GM18868 (cell line): ENCODE data around the gene ZNF331.
A peak's percentile ranks its signal among the peaks of the same experiment; 100 is the strongest.

ENCODE experiments used
- ATAC-seq: cut with Tn5 transposase; IDR thresholded peaks from one replicate; pipeline ENCODE4 v1.9.1; 2021; ENCODE audit warnings: mild to moderate bottlenecking, moderate library complexity; ENCODE audit not compliant: unreplicated experiment

ZNF331 gene

DNA sequence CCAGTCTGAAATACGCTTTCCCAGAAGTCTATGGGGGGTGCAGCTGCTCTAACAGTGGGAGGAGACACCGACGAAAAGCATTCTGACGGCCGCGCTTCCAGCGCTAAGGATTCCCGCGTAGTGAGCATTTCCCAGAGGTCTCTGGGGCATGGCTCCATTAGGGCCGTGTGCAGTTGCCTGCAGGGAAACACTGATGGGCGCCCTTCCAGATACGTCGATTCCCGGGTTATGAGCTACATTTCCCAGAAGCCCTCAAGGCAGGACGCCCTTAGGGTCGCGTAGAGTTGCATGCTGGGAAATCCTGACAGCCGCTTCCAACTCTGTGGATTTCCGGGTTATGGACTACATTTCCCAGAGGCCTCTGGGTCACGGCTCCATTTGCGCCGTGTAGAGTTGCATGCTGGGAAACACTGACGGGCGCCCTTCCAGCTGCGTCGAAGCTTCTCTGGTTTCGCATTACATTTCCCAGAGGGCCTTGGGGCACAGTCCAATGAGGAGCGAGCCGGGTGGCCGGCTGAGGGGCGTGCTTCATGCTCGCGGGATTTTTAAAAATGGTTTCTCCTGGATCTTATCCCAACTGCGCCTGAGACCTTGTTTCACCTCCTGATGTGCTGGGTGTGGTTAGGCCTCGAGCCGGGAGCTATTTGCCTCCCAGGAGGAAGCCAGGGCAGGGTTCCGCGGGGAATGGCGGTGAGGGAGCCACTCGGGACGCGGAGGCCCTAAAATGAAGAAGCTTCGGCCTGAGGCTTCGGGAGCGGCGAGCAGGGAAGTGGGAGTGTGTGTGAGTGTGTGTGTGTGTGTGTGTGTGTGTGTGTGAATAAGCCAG, 17.2 kb upstream of the ZNF331 start:
- peak; percentile 98 for ATAC-seq

DNA sequence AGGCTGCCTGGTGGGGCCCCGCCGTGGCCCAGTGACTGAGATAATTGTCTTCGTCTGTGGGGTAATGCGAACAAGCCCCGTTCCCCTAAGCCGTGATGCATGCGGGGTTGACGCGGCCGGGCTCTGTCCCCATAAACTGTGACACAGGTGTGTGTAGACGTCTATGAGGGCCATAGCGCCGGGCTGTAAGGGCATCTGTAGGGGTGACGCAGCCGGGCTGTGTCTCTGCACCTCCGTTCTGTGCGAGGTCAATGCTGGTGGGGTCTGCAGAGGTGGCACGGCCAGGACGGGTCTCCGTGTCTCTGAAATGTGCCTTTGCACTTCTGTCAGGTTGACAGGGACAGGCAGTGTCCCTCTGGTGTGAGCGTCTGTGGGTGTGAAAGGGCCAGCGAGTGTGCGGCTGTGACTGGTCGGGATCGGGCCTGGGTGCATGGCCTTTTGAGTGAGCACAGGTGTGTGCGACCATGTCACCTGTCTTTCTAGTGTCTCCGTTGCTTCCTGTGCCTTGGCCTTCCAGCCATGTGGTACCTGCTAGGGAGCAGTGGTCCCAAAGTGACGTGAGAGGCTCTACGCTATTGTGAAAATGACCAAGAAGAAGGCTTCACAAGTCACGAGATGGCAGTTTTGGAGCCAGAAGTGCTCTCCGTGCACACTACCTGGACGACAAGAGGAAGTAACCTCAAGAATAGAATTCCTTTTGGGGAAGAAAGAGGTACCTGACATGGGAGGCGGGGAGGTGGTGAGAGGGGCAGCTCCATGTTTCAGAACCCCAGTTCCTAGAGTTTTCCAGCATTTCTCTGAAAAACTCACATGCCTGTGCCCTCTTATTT, 16.4 kb upstream of the ZNF331 start:
- no peak for ATAC-seq

DNA sequence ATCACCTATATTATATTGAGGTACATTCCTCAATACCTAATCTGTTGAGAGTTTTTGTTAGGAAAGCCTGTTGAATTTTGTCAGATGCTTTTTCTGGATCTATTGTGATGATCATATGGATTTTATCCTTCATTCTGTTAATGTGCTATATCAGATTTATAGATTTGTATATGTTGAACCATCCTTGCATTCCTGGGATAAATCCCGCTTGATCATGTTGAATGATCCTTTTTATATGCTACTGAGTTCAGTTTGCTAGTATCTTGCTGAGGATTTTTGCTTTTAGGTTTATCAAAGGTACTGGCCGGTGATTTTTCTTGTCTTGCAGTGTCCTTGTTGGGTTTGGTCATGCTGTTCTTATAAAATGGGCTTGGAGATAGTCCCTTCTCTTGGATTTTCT, 12.0 kb upstream of the ZNF331 start:
- ATAC-seq: no peak

DNA sequence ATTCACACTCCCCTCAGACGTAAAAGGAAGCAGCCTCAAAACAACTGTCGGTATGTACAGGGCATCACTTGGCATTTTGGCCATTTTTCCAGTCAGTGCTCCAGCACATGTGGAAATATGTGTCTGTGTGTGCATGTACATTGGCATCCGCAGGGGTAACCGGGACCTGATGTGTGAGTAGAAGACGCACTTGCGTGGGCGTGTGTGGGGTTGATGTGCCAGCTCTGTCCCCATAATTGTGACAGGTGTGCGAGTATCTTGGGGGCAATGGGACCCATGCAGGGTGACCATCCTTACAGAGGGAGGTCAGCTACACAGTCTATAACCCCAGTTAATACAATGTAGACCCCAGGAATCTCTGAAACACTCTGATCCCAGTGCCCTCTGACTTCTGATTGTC, 7.3 kb upstream of the ZNF331 start:
- no peak for ATAC-seq

DNA sequence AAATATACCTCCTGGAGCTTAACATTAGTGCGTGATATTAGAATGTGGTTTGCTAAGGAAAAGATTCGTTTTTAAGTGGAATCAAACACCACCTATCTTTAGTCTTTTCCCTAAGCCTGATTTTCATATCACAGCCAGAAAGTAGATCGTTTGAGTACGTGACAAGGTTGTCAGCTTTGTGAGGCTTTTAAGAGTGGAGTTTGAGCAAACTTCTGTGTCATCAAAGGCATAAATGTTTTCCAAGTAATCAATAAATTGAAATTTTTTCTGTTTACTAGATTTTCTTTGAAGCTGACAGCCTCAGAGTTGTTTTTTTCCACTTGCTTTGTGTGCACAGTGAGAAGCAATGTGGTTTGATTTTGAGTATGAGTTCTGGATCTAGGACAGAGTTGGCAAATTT, 6.5 kb upstream of the ZNF331 start:
- no peak for ATAC-seq

DNA sequence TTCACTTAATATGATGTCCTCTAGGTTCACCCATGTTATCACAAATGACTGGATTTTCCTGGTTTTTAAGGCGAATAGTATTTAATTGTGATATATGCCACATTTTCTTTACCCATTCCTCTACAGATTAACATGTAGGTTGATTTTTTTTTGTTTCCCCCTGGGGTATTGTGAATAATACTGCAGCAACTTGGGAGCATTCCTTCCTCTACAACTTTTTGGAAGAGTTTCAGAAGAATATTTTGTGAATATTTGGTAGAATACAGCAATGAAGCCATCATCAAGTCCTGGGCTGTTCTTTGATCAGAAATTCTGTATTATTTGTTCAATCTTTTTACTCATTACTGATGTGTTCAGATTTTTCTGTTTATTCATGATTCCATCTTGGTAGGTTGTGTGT, 5.6 kb upstream of the ZNF331 start:
- ATAC-seq: no peak

DNA sequence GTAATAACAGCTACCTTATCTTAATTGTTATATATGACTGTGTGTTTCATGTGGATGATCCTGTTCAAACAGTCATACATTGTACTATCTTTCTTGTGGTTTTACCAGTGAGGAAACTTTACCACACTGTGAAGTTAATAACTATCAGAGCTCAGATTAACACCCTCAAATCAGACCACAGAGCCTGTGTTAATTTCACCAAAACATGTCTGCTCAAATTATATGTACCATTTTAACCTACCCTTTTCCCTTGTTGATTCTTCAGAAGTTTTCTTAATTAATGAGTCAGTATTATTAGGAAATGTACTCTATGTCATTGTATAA, 1.8 kb upstream of the ZNF331 start:
- ATAC-seq: no peak

DNA sequence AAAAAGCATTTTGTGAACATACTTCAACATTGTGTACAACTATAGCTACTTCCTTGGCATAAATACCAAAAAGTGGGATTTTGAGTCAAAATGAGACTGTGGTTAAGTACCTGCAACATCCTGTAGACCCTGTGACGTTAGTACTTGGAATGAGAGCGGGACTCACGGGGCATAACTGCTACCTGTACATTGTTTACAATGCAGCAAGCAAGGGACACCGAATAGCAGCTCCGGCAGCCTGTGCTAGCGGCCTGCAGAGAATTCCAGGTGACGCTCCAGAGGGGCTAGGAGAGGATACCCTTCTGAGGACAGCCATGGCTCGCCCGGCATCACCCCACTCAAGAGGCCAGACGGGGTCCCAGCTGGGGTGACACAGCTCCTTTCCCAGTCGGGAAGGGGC, 824 bp upstream of the ZNF331 start:
- ATAC-seq: no peak

DNA sequence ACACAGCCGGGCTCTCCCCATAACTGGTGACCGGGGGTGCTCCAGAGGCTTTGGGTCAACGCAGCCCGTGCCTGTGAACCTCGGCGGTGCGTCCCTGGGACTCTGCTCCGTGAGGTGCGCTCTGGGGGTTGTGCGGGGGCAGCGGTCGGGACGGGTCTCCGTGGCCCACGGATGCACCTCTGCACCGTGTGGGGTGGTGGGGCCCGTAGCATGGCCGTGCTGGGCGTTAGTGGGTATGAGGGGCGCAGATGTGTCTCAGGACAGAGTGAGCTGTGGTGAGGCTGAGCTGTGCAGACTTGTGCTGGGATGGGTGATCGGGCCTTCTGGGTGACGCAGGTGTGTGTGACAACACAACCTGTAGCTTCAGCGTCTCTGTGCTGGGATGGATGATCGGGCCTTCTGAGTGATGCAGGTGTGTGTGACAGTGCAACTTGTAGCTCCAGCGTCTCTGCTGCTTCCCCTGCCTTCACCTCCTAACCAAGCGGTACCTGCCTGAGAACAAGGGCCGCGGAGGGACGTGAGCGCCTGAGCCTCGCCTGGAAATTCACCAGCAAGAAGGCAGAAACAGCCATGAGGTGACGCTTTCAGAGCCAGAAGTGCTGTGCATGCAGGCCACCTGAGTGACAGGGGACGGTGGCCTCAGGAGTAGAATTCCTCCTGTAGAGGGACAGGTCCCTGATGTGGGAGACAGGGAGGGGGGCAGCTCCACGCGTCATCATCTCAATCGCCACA, 599 bp downstream of the ZNF331 start:
- ATAC-seq: no peak

DNA sequence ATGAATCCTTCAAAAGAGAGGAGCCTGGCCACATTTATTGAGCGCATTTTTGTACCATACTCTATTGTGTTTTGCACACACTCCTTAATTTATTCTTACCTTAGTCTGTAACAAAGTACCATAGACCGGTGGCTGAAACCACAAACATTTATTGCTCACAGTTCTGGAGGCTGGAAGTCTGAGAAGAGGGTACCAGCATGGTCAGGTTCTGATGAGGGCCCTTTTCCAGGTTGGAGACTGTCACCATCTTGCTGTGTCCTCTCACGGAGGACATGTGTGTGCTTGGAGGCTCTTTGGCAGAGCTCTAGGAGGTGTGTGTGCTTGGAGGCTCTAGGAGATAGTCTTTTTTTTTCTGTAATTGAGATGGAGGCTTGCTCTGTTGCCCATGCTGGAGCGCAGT, 2.1 kb downstream of the ZNF331 start:
- ATAC-seq: no peak

DNA sequence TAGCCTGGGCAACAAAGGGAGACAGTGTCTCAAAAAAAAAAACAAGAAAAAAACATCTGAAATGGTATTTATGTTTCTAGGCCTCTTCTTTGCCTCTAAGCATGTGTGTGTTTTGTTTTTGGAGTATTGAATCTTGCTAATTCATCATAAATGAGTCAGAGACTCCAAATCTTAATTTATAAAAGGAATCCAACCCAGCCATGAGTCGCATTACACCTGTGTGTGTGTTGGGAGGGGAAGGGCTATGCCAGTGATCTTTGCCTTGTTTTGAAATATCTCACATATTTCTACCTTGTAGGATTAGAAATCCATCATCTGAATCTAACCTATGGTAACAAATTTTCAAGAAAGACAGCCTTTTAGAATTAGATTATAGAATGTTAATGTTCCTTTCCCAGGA, 4.0 kb downstream of the ZNF331 start:
- no peak for ATAC-seq

DNA sequence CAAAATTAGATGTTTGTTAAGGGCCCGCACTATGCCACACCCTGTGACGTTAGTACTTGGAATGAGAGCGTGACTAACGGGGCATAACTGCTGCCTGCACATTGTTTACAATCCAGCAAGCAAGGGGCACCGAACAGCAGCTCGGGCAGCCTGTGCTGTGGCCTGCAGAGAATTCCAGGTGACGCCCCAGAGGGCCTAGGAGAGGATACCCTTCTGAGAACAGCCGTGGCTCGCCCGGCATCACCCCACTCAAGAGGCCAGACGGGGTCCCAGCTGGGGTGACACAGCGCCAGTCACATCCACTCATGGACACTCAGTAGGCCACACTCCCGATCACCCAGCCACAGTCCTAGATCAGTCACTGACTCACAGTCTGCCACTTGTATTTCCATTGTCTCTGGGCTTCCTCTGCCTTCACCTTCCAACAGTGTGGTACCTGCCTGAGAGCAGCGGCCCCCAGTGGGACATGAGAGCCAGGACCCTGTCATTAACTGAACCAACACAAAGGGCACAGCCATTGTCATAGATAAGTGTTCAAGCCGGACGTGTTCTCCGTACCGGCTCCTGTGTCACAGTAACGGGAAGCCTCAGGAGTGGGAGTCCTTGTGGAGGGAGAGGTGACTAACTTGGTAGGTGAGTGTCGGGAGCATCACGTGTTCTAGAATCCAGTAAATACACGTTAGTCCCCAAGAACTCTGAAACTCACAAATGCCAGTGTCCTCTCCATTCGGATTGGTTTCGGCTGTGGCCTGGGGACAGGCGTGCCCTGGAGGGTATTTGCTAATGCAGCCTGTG, 7.5 kb downstream of the ZNF331 start:
- ATAC-seq: no peak

DNA sequence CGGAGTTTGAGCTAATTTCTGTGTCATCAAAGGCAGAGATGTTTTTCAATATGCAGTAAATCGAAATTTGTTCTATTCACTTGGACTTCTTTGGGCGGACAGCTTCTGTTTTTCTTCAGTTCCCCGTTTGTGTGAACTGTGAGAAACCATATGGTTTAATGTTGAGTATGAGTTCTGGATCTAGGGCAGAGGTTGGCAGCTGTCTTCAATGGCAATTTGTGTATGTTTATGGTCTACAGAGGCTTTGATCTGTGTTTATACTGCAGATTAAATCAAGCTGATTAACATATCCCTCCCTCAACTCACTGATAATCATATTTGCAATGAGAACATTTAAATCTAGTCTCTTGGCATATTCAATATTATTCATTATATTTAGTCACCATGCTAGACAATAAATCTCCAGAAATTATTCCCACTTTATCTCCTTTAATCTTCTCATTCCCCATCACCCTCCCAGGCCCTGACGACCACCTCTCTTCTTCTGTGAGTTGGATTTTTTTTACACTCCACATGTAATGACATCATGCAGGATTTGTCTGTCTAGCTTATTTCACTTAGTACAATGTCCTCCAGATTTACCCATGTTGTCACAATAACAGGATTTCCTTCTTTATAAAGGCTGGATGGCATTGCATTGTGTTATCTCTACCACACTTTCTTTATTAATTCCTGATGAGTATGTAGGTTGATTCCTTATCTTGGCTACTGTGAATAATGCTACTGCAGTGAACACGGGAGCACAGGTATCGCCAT, 9.0 kb downstream of the ZNF331 start:
- no peak for ATAC-seq

DNA sequence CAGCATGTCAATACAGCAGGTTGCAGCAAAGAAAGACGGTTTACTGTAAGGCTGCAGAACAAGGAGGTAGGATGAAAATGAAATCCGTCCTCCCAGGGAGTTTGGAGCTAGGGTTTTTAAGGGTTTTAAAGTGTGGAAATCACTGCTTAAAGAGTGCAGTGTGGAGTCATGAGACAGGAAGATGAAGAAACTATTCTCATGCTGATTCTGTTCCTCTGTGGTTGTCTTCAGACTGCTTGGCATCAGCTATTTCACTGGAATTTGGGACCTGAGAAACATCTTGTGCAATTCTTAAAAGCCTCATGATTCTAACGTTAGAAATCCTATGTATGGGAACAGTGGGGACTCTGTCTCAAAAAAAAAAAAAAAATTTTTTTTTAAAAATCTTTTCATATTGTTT, 11.4 kb downstream of the ZNF331 start:
- ATAC-seq: no peak

DNA sequence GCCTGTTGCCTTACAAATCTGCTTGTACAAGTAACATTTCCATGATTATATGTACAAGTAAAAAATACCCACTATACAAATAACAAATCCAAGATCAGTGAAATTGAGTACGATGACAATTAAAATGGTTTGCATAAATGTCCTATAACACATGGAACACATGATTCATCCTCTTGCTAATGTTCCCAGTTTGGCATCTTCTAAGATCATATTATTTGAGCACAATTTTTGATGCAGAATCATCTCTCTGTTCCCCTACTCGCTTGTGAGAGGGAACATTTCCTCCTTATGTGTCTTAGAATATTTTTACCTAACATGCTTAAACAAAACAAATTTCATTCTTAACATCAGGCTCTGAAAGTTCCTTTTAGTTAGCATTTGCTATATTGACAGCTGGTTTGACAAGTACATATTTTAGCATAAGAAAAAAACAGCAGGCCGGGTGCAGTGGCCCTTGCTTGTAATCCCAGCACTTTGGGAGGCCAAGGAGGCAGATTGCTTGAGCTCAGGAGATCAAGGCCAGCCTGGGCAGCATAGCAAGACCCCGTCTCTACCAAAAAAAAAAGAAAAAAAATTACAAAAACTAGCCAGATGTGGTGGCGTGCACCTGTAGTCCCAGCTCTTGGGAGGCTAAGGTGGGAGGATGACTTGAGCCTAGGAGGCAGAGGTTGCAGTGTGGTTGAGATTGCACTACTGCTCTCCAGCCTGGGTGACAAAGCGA, 14.2 kb downstream of the ZNF331 start:
- no peak for ATAC-seq

DNA sequence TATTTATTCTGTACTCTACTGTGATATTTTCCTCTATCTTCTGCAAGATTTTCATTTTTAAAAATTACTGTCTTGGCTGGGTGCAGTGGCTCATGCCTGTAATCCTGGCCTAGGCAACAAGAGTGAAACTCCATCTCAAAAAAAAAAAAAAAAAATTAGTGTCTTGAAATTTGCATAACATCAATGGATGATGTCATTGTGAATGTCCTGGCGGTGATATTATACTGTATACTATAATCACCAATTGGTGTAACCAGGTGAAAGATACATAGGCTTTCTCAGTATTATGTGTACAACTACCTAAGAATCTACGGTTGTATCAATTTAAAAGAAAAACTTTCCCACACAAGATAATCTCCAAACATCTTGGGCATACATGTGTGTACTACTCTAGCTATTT, 15.2 kb downstream of the ZNF331 start:
- ATAC-seq: no peak

DNA sequence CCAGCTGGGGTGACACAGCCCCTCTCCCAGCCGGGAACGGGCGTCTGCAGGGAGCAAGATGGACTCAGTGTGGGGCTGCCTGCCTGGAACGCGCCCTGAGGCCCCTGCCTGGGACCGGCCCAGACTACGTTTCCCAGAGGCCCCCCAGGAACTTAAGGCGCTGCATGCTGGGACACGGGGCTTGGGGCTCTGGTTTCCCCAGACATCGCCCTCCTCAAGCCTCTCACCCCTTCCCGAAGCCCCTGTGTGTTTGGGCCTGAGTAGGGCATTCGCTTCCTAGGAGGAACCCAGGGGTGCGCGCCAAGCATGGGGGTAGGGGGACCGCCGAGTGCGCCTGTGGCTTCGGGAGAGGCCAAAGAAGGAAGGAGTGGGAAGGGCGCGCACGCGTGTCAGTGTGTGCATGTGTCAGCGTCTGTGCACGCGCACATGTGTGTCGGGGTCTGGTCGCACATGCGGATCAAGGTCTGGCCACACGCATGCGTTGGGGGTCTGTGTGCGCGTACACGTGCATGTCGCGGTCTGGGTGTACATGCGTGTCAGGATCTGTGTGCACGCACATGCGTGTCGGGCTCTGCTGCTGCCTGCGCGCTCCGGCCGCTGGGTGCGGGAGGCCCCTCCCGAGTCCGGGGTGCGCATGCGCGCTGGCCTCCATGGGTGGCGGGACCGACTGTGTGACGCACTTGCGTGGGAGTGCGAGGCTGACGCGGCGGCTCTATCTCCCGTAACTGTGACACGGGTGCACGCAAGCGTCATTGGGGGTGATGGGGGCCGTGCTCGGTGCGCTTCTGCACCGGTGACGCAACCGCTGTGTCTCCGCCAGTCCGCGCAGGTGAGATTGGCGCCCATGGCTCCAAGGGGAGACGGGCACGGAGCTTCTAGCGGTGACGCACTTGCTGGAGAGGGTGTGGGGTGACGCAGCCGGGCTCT, 16.2 kb downstream of the ZNF331 start:
- ATAC-seq: no peak

DNA sequence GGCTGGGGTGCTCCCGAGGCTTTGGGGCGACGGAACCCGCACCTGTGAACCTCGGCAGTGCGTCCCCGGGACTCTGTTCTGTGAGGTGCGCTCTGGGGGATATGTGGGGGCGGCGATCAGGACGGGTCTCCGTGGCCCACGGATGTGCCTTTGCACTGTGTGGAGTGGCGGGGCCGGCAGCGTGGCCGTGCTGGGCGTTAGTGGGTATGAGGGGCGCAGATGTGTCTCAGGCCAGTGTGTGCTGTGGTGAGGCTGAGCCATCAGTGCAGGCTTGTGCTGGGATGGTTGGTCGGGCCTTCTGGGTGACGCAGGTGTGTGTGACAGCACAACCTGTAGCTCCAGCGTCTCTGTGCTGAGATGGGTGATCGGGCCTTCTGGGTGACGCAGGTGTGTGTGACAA, 16.9 kb downstream of the ZNF331 start:
- no peak for ATAC-seq

DNA sequence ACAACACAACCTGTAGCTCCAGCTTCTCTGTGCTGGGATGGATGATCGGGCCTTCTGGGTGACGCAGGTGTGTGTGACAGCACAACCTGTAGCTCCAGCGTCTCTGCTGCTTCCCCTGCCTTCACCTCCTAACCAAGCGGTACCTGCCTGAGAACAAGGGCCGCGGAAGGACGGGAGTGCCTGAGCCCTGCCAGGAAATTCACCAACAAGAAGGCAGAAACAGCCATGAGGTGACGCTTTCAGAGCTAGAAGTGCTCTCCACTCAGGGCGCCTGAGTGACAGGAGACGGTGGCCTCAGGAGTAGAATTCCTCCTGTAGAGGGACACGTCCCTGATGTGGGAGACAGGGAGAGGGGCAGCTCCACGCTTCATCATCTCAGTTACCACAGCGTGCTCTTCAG, 17.4 kb downstream of the ZNF331 start:
- no peak for ATAC-seq
